HCT116 (cell line): Measurements from ENCODE around the gene GPR39. TPM values are rescaled to one million over a fixed set of nuclear protein-coding genes. Genes with fewer than 3 reads are reported as not detected.

Experiments used
- ATAC-seq: fragments of 200-7000 bp; cut with Tn5 transposase; 2 replicates; pipeline ENCODE4 v1.9.1; 2020; ENCODE audit warnings: mild to moderate bottlenecking, moderate library complexity
- BruUV-seq: library from RNA; stranded (reverse); fragments of 400-500 nt; replicated peaks from 2 replicates; lab custom pipeline; 2021; lab: Mats Ljungman, UMichigan
- CTCF ChIA-PET: fragments of 300-600 bp; sonication (Branson Sonifier 250); formaldehyde crosslinking; loops from one replicate; lab custom pipeline; 2021; ENCODE audit warnings: antibody characterized with exemption; lab: Charles Lee
- POLR2A ChIA-PET: fragments of 300-600, 350-600 bp; sonication (Branson Sonifier 250); formaldehyde crosslinking; loops from one replicate; lab custom pipeline; 2021; ENCODE audit warnings: antibody characterized with exemption; lab: Charles Lee
- RAD21 ChIA-PET, 2 experiments: fragments of 300-600 bp; sonication (Branson Sonifier 250); formaldehyde crosslinking; loops; one replicate each; lab custom pipeline; 2023; ENCODE audit warnings: low total read pairs in 2 of 2; ENCODE audit not compliant: uncharacterized antibody in 2 of 2, unreplicated experiment in 2 of 2, low non-redundant PET in 1 of 2; lab: Charles Lee
- DNase-seq: peaks from one replicate; pipeline ENCODE4 v3.0.0-alpha.2; 2010; ENCODE audit warnings: low read depth, low spot score
- H2AFZ ChIP-seq: fragments of 200-600 bp; shearing (Covaris generic), sonication (generic); 2 replicates; pipeline ENCODE4 v1.6.1; 2017; ENCODE audit warnings: low read depth, mixed run types, mixed read lengths, antibody characterized with exemption, low read length; ENCODE audit not compliant: poor library complexity, severe bottlenecking
- H3K27ac ChIP-seq: 2 replicates; pipeline ENCODE4 v1.5.1; 2012; ENCODE audit warnings: low read depth, low read length
- H3K27me3 ChIP-seq: fragments of 200-600 bp; sonication (generic); 2 replicates; pipeline ENCODE4 v1.6.1; 2016; ENCODE audit warnings: mixed run types, low read length, mixed read lengths; ENCODE audit not compliant: insufficient read depth
- H3K36me3 ChIP-seq, 2 experiments: fragments of 200-500 bp in 1 of 2; fragments of 200-600 bp in 1 of 2; sonication (Bioruptor generic) in 1 of 2; sonication (generic) in 1 of 2; 2 replicates each; pipeline versions ENCODE4 v1.5.1 to v1.6.1; 2014 to 2016; ENCODE audit warnings: low read length in 2 of 2, inconsistent platforms in 1 of 2, mixed read lengths in 1 of 2, mixed run types in 1 of 2; ENCODE audit not compliant: insufficient read depth in 2 of 2, control insufficient read depth in 1 of 2
- H3K4me1 ChIP-seq, 2 experiments: fragments of 200-600 bp in 1 of 2; sonication (generic) in 1 of 2; 2 replicates each; pipeline versions ENCODE4 v1.5.1 to v1.6.1; 2012 to 2017; ENCODE audit warnings: low read length in 2 of 2, inconsistent platforms in 1 of 2, mild to moderate bottlenecking in 1 of 2, mixed read lengths in 1 of 2, mixed run types in 1 of 2, moderate library complexity in 1 of 2; ENCODE audit not compliant: insufficient read depth in 2 of 2, control insufficient read depth in 1 of 2
- H3K4me2 ChIP-seq: fragments of 200-600 bp; sonication (generic); 2 replicates; pipeline ENCODE4 v1.6.1; 2017; ENCODE audit warnings: mixed run types, low read length, mixed read lengths
- H3K4me3 ChIP-seq, 2 experiments: fragments of 200-600 bp in 1 of 2; sonication (generic) in 1 of 2; replicated peaks in 1 of 2; 2 replicates each; pipeline ENCODE4 v1.5.1; 2011 to 2016; ENCODE audit warnings: low read length in 2 of 2, control low read depth in 1 of 2, low read depth in 1 of 2, mild to moderate bottlenecking in 1 of 2, mixed read lengths in 1 of 2, mixed run types in 1 of 2
- H3K79me2 ChIP-seq: fragments of 200-600 bp; sonication (generic); 2 replicates; pipeline ENCODE4 v1.6.1; 2017; ENCODE audit warnings: mild to moderate bottlenecking, mixed run types, low read length, moderate library complexity, mixed read lengths; ENCODE audit not compliant: insufficient read depth
- H3K9ac ChIP-seq: fragments of 200-600 bp; sonication (generic); 2 replicates; pipeline ENCODE4 v1.6.1; 2016; ENCODE audit warnings: low read length, mixed read lengths
- H3K9me2 ChIP-seq: fragments of 200-600 bp; sonication (generic), shearing (Covaris generic); 2 replicates; pipeline ENCODE4 v1.6.1; 2017; ENCODE audit warnings: mixed run types, mild to moderate bottlenecking, moderate library complexity; ENCODE audit not compliant: insufficient read depth
- H3K9me3 ChIP-seq, 2 experiments: fragments of 200-500 bp in 1 of 2; fragments of 200-600 bp in 1 of 2; sonication (Bioruptor generic) in 1 of 2; sonication (generic) in 1 of 2; 2 replicates each; pipeline ENCODE4 v1.6.1; 2014 to 2017; ENCODE audit warnings: low read length in 2 of 2, mixed read lengths in 2 of 2, inconsistent platforms in 1 of 2, low read depth in 1 of 2, mild to moderate bottlenecking in 1 of 2, mixed run types in 1 of 2, moderate library complexity in 1 of 2; ENCODE audit not compliant: control insufficient read depth in 1 of 2, insufficient read depth in 1 of 2
- H4K20me1 ChIP-seq: fragments of 200-600 bp; sonication (generic), shearing (Covaris generic); 2 replicates; pipeline ENCODE4 v1.6.1; 2017; ENCODE audit warnings: mixed run types, mild to moderate bottlenecking, moderate library complexity; ENCODE audit not compliant: insufficient read depth
- CBX3 ChIP-seq: IDR thresholded peaks from 2 replicates; pipeline ENCODE4 v1.6.1; 2012; ENCODE audit warnings: low read depth
- CEBPB ChIP-seq: IDR thresholded peaks from 2 replicates; pipeline ENCODE4 v1.6.1; 2012; ENCODE audit warnings: low read depth
- ELF1 ChIP-seq: IDR thresholded peaks from 2 replicates; pipeline ENCODE4 v1.6.1; 2012; ENCODE audit warnings: low read depth, borderline replicate concordance
- EZH2 ChIP-seq: fragments of 200-600 bp; sonication (generic); IDR thresholded peaks from 2 replicates; pipeline ENCODE4 v1.6.1; 2017; ENCODE audit warnings: antibody characterized with exemption, mixed run types
- FOSL1 ChIP-seq: IDR thresholded peaks from 2 replicates; pipeline ENCODE4 v1.6.1; 2012; ENCODE audit warnings: low read depth
- JUND ChIP-seq: IDR thresholded peaks from 2 replicates; pipeline ENCODE4 v1.6.1; 2012
- POLR2A ChIP-seq: IDR thresholded peaks from 2 replicates; pipeline ENCODE4 v1.7.0; 2011; ENCODE audit warnings: borderline replicate concordance; ENCODE audit not compliant: insufficient read depth, insufficient read length; ENCODE audit errors: extremely low read depth
- RAD21 ChIP-seq: IDR thresholded peaks from 2 replicates; pipeline ENCODE4 v1.6.1; 2012; ENCODE audit warnings: low read depth, mild to moderate bottlenecking
- REST ChIP-seq: IDR thresholded peaks from 2 replicates; pipeline ENCODE4 v1.6.1; 2012; ENCODE audit warnings: low read depth
- TCF7L2 ChIP-seq: IDR thresholded peaks from 2 replicates; pipeline ENCODE4 v1.7.0; 2011; ENCODE audit warnings: borderline replicate concordance, inconsistent platforms; ENCODE audit not compliant: insufficient read depth, insufficient read length; ENCODE audit errors: extremely low read depth
- ZBTB33 ChIP-seq: IDR thresholded peaks from 2 replicates; pipeline ENCODE4 v1.6.1; 2011; ENCODE audit warnings: mild to moderate bottlenecking, low read length, moderate library complexity; ENCODE audit not compliant: insufficient replicate concordance; ENCODE audit errors: extremely low read depth
- intact Hi-C: fragments of 100-400 bp; cut with micrococcal nuclease; formaldehyde crosslinking; loops from 2 replicates; pipeline ENCODE4 v1.10.0; 2022
- total RNA-seq: library from RNA; stranded (reverse); gene quantifications from one replicate; pipeline ENCODE4 v1.2.1, GENCODE V29; 2021; ENCODE audit not compliant: unreplicated experiment

Gene GPR39
- total RNA-seq, 1 experiment from 2014 or later: 5.1 TPM

GRCh38 chr2:132662732-132663131 lies 246.1 kb downstream of the GPR39 start:
- BruUV-seq: no TSS peak
- no peak overlapping the region for H3K27ac ChIP-seq
- H2AFZ ChIP-seq: no peak overlapping the region
- ATAC-seq: no peak
- ChIA-PET POLR2A (no interaction called here), CTCF (no interaction called here), RAD21 (no interaction called here)
- H3K4me2 ChIP-seq: no peak overlapping the region
- no peak for TF ChIP-seq CEBPB
- TF ChIP-seq REST: no peak
- TF ChIP-seq EZH2: no peak
- H3K9me3 ChIP-seq: no peaks in the 10 kb centered on the region
- DNase-seq: no peak
- no peaks in the 10 kb centered on the region for H3K79me2 ChIP-seq
- no peaks in the 10 kb centered on the region for H4K20me1 ChIP-seq
- H3K9me2 ChIP-seq: no peaks in the 10 kb centered on the region
- no peaks in the 10 kb centered on the region for H3K36me3 ChIP-seq
- no peak overlapping the region for H3K9ac ChIP-seq
- H3K27me3 ChIP-seq: peaks cover 60% of the 10 kb centered on the region
- H3K4me1 ChIP-seq: no peaks in the 10 kb centered on the region
- no peak overlapping the region for H3K4me3 ChIP-seq
- intact Hi-C loops: no loop called here

GRCh38 chr2:132664096-132664495 lies 247.5 kb downstream of the GPR39 start:
- H3K9ac ChIP-seq: no peak overlapping the region
- H3K79me2 ChIP-seq: no peaks in the 10 kb centered on the region
- intact Hi-C loops: no loop called here
- H3K9me2 ChIP-seq: no peaks in the 10 kb centered on the region
- no peak for DNase-seq
- no peak overlapping the region for H3K4me3 ChIP-seq
- H3K4me1 ChIP-seq: no peaks in the 10 kb centered on the region
- H2AFZ ChIP-seq: no peak overlapping the region
- POLR2A ChIA-PET: no interaction called here
- BruUV-seq: no TSS peak
- H3K4me2 ChIP-seq: no peak overlapping the region
- no peak for ATAC-seq
- no peaks in the 10 kb centered on the region for H3K9me3 ChIP-seq
- H4K20me1 ChIP-seq: no peaks in the 10 kb centered on the region
- RAD21 ChIA-PET: no interaction called here
- H3K36me3 ChIP-seq: no peaks in the 10 kb centered on the region
- no peak overlapping the region for H3K27ac ChIP-seq
- CTCF ChIA-PET: no interaction called here
- H3K27me3 ChIP-seq: peaks cover 53% of the 10 kb centered on the region
- TF ChIP-seq ZBTB33 (no peak), REST (no peak), CBX3 (no peak), EZH2 (no peak), JUND (no peak), TCF7L2 (no peak), RAD21 (no peak), FOSL1 (no peak), ELF1 (no peak), POLR2A (no peak)
